Tibial artery (tissue), 4 donors: ENCODE results near the gene STON1.

ENCODE experiments used
- DNase-seq, 2 donors: peaks; one replicate each; pipeline ENCODE4 v3.0.0-alpha.2; 2019
- H3K27ac ChIP-seq, 2 donors: fragments of 200-600 bp; sonication (generic) in 1 of 2; 1 replicate in 1 of 2; 2 replicates in 1 of 2; pipeline ENCODE4 v1.5.1; 2018 to 2019; ENCODE audit warnings: mild to moderate bottlenecking in 1 of 2
- H3K27me3 ChIP-seq, 2 donors: fragments of 200-600 bp; sonication (generic) in 1 of 2; one replicate each; pipeline versions ENCODE4 v1.5.1 to v1.6.0; 2016 to 2019
- H3K36me3 ChIP-seq, 3 donors: fragments of 200-600 bp; sonication (generic) in 2 of 3; one replicate each; pipeline ENCODE4 v1.5.1; 2016 to 2019; ENCODE audit warnings: mild to moderate bottlenecking in 2 of 3
- H3K4me1 ChIP-seq, 4 donors: fragments of 200-600 bp; sonication (generic) in 2 of 4; 1 replicate in 3 of 4; 2 replicates in 1 of 4; pipeline ENCODE4 v1.5.1; 2016 to 2019
- H3K4me3 ChIP-seq, 2 donors: fragments of 200-600 bp; sonication (generic) in 1 of 2; 1 replicate in 1 of 2; 2 replicates in 1 of 2; pipeline ENCODE4 v1.5.1; 2018 to 2019; ENCODE audit warnings: mild to moderate bottlenecking in 2 of 2
- H3K9me3 ChIP-seq, 3 donors: fragments of 200-600 bp; sonication (generic) in 1 of 3; one replicate each; pipeline ENCODE4 v1.5.1; 2016 to 2019
- intact Hi-C: fragments of 100-400 bp; cut with DNase I; formaldehyde crosslinking; loops from one replicate; pipeline ENCODE4 v1.15.0; 2023; ENCODE audit warnings: low total_unique reads
- TF ChIP-seq, protein P1 (sequence below), 2 experiments: fragments of 200-600 bp in 1 of 2; fragments of 450-650 bp in 1 of 2; IDR thresholded peaks; one replicate each; pipeline ENCODE4 v1.5.1; 2017 to 2019; ENCODE audit warnings: antibody characterized with exemption in 2 of 2, mild to moderate bottlenecking in 1 of 2, moderate library complexity in 1 of 2

Gene STON1

DNA sequence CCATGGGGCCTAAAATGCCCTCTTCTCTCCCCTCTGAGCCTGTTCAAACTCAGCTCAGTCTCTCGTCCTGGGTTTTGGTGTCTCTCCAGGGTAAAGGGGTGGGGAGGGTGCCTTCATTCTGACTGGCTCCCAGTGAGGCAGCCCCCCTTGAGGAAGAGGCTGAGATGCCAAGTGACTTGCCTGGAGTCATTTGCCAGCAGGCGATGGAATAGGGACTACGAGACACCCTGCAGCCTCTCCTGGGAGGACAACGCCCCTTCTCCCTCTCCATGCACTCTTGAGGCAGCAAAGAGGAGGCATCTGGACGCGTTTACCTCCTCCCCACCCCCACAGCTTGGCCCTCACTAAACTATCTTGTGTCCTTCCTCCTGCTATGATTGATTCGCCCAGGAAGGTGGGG lies 760 bp upstream of the STON1 start:
- no peaks in the 10 kb centered on the region for H3K9me3 ChIP-seq
- intact Hi-C loops, result no loop called here
- peaks cover 0 to 44% (median 15%) of the 10 kb centered on the region in 4 donors for H3K4me1 ChIP-seq
- H3K27me3 ChIP-seq, result no peaks in the 10 kb centered on the region
- H3K27ac ChIP-seq, result peak overlapping the region; percentile 82 to 84
- peak overlapping the region; percentile 66 to 79 for H3K4me3 ChIP-seq
- TF ChIP-seq, protein P1, sequence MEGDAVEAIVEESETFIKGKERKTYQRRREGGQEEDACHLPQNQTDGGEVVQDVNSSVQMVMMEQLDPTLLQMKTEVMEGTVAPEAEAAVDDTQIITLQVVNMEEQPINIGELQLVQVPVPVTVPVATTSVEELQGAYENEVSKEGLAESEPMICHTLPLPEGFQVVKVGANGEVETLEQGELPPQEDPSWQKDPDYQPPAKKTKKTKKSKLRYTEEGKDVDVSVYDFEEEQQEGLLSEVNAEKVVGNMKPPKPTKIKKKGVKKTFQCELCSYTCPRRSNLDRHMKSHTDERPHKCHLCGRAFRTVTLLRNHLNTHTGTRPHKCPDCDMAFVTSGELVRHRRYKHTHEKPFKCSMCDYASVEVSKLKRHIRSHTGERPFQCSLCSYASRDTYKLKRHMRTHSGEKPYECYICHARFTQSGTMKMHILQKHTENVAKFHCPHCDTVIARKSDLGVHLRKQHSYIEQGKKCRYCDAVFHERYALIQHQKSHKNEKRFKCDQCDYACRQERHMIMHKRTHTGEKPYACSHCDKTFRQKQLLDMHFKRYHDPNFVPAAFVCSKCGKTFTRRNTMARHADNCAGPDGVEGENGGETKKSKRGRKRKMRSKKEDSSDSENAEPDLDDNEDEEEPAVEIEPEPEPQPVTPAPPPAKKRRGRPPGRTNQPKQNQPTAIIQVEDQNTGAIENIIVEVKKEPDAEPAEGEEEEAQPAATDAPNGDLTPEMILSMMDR (IDR thresholded peaks at IDR 0.05), result no peak
- DNase-seq, result peak in 1 of 2 donors; percentile 73
- no peaks in the 10 kb centered on the region for H3K36me3 ChIP-seq

DNA sequence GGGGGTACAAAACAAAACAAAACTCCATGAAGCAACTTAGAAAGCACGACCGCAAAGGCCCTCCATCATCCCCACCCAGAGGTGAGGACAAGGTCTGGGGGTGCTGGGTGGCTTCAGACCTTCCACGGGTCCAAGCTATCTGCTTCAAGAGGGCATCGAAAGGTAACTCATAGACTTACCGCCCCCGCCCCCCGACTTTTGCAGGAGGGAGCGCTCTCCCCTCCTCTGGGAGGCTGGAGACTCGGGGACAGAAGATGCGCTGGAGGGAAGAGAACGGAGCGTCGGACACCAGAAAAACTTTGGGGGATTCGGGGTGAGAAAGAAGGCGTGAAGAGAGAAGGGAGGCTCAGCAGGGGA lies 300 bp upstream of the STON1 start:
- Histone ChIP-seq H3K9me3 (no peaks in the 10 kb centered on the region), H3K36me3 (no peaks in the 10 kb centered on the region), H3K27me3 (no peaks in the 10 kb centered on the region), H3K4me1 (peaks cover 0 to 44% (median 15%) of the 10 kb centered on the region in 4 donors), H3K4me3 (peak overlapping the region; percentile 66 to 79), H3K27ac (peak overlapping the region; percentile 82 to 84)
- no peak for DNase-seq
- TF ChIP-seq, protein P1 (IDR thresholded peaks at IDR 0.05), result no peak
- intact Hi-C loops, result no loop called here

DNA sequence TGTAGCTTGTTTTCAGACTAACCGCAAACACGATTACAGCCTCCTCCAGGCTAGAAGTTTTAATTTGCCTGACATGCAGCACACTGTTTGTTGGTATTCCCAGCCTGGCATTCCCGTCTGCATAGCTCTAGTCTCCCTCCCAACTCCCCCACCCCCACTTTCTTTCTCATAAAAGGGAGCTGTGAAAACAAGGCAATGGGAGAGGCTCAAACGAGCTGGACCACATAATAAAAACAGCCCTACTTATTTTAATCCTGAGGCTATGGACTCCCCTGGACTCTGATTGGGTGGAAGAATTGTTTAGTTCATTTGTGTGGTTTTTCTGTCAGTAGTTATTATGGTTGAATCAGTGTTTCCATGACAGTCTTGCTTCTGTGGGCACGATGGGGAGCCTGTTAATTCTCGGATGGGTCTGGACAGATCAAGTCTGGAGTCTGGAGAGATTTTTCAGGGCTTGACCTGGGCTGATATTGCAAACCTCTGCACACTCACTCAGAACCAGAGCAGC lies 1.2 kb downstream of the STON1 start:
- no peak for DNase-seq
- Histone ChIP-seq H3K27ac (peak overlapping the region; percentile 82 to 84), H3K36me3 (no peaks in the 10 kb centered on the region), H3K9me3 (no peaks in the 10 kb centered on the region), H3K4me1 (peaks cover 0 to 33% (median 15%) of the 10 kb centered on the region in 4 donors), H3K27me3 (no peaks in the 10 kb centered on the region), H3K4me3 (peak overlapping the region; percentile 66 to 79)
- intact Hi-C loops, result no loop called here
- TF ChIP-seq, protein P1 (IDR thresholded peaks at IDR 0.05), result no peak

DNA sequence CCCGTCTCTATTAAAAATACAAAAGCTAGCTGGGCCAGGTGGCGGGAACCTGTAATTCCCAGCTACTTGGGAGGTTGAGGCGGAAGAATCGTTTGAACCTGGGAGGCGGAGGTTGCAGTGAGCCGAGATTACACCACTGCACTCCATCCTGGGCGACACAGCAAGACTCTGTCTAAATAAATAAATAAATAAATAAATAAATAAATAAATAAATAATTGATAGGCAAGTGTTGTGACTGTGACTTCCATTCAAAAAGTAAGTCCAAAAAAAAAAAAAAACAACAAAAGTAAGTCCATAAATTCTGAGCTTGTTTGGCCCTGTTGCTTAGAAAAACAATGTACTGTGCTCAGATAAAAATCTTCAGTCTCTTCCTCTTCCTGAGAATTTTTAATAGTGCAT lies 2.2 kb downstream of the STON1 start:
- Histone ChIP-seq H3K27me3 (no peaks in the 10 kb centered on the region), H3K4me3 (peak overlapping the region in 1 of 2 donors; percentile 79), H3K9me3 (no peaks in the 10 kb centered on the region), H3K36me3 (no peaks in the 10 kb centered on the region), H3K4me1 (peaks cover 0 to 29% (median 15%) of the 10 kb centered on the region in 4 donors), H3K27ac (peak overlapping the region; percentile 82 to 84)
- TF ChIP-seq, protein P1 (IDR thresholded peaks at IDR 0.05), result no peak
- intact Hi-C loops, result no loop called here
- DNase-seq, result no peak

DNA sequence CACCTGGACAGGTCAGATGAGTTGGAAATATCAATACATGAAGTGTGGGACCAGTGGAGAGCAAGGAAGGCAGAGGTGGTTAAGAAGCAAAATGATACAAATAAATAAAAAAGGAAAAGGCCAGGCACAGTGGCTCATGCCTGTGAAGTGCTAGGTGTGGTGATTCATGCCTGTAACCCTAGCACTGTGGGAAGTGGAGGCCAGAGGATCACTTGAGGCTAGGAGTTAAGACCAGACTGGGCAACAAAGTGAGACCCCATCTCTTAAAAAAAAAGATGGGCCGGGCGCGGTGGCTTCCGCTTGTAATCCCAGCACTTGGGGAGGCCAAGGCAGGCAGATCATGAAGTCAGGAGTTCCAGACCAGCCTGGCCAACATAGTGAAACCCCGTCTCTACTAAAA lies 2.9 kb downstream of the STON1 start:
- Histone ChIP-seq H3K4me1 (peaks cover 0 to 25% (median 15%) of the 10 kb centered on the region in 4 donors), H3K9me3 (no peaks in the 10 kb centered on the region), H3K36me3 (no peaks in the 10 kb centered on the region), H3K4me3 (no peak overlapping the region), H3K27me3 (no peaks in the 10 kb centered on the region), H3K27ac (no peak overlapping the region)
- DNase-seq, result no peak
- intact Hi-C loops, result no loop called here
- TF ChIP-seq, protein P1 (IDR thresholded peaks at IDR 0.05), result no peak

DNA sequence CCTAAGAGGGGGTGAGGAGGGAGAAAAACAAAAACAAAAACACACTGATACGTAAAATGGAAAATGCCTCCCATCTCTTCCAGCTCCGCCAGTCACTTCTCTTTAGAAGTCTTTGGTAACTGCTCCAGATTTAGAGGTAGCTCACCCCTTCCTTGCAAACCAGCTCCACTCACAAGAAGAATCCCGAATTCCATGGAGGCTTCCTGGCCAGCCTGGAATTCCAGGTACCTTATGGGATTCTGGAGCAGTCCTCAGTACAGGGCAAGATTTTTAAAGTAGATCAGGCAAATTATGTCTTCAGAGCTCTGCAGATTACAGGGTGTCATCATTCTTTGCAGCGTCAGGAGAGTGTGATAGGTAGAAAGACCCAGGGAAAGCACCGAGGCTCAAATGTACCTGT lies 4.8 kb downstream of the STON1 start:
- DNase-seq, result no peak
- intact Hi-C loops, result no loop called here
- Histone ChIP-seq H3K4me1 (peaks cover 0 to 15% (median 7%) of the 10 kb centered on the region in 4 donors), H3K9me3 (no peaks in the 10 kb centered on the region), H3K27ac (no peak overlapping the region), H3K36me3 (no peaks in the 10 kb centered on the region), H3K27me3 (no peaks in the 10 kb centered on the region), H3K4me3 (no peak overlapping the region)
- TF ChIP-seq, protein P1 (IDR thresholded peaks at IDR 0.05), result no peak
